GM18858 (cell line): ENCODE measurements around the gene CBX8.

Experiments
- ATAC-seq: cut with Tn5 transposase; IDR thresholded peaks from one replicate; pipeline ENCODE4 v1.9.1; 2021; ENCODE audit not compliant: unreplicated experiment

CBX8 gene

DNA sequence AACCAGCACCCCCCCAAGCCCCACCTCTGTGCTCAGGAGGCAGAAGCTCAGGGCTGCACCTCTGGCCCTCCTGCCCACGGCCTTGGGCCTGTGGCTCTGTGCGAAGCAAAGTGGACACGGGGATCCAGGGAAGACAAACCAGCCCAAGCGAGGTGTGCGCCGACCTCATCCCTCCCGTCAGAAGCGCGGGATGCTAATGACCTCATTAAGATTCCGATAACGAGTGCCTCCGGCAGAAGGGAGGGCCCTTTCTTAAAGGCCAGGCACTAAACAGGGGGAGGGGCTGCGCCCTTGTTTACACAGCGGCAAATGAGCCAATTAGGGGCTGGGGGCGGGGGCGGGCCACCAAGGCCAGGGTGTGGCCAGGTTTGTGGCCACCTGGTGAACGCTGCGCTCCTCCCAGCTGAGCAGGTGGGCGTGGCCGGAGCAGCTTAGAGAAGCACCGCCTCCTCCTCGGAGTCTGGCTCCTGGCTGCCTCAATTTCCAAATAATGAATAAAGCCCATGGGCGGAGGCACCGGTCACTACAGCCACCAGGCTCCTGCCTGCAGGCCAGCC lies 39.2 kb upstream of the CBX8 start:
- no peak for ATAC-seq

DNA sequence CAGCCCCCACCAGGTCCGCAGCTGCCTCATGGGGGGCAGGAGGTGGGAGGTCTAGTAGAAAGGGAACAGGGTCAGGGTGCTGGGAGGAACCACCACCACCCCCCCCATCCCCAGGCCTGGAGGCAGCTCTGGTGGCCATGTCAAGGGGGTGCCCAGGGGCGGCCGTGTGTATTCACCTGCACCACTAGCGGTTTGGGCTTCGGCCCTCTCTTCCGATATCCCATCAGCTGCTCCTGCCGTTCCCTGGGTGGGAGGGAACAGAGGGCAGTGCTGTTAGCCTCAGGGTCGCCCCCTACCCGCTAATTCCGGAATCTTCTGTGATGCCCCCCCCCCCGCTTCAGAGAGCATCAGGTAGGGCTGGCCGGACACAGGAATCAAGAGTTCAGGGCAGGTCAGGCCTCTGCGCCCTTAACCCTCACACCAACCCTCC lies 38.6 kb upstream of the CBX8 start:
- ATAC-seq: no peak

DNA sequence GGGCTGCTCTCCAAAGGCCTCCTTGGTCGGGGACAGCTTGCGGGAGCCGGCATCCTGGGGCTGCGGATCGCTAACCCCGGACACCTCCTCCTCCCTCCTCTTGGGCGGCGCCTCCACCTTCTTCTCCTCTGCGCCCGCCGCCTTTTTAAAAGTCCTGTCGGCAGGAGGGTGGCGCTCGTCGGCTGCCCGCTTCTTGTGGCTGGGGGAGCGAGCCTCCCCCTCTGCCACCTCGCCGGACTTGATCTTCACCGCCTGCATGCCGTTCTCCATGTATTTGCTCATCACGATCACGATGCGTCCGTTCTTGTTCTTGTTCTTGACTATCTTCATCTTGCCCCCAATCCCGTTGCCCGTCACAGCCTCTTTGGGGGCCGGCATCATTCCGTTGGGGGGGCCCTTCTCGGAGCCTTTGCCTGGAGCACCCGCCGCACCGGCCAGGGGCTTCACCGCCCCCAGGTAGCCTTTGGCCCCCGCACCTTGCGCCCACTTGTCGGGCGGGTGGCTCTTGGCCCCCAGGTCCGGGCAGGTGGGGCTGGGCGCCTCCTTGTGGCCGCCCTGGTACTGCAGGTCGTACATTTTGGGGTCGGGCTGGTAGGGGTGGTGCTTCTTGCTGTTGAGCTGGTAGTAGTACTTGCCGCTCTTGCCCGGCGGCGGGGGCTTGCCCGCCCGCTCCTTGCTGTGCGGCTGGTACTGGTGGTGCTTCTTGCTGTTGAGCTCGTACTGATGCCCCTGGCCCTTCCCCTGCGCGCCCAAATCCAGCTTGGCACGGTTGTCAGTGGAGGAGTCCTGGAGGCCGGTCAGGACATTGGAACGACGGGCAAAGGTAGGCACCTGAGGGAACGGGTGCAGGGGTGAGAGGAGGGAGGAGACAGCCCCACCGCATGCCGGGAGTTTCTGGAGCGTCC lies 37.9 kb upstream of the CBX8 start:
- ATAC-seq: no peak

DNA sequence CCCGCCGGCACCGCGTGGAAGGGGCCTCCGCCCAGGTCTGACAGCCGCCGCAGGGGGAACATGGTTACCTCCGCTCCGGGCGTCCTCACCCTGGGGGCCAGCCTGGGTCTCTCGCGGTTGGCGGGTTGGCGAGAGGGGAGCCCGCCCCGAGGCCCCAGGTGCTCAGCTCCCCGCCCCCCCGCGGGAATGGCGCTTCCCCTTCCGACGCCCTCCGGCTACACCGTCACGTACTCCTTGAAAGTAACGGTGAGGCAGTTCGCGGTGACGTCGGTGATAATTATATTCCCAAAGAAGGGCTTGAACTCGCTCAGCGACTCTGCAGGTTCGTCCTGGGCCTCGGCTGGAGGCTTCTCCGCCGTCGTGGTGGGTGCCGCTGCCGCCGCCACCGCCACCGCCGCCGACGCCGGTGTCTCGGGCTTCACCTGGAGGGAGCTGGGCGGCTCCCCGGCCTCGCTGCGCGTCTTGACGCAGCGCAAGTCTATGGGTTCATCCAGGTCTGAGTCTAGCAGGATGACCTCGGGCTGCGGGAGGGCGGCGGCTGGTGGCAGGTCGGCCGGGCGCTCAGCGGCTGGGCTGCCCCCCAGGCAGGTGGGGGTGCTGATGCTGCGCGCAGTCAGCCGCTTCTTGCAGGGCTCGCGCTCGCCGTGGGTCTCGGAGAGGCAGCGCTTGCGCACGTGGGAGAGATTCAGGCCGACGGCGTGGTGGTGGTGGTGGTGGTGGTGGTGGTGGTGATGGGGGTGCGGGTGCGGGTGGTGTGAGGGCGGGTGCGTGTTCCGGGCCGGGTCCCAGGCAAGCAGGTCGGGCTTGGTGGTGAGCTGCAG lies 37.1 kb upstream of the CBX8 start:
- ATAC-seq: no peak

DNA sequence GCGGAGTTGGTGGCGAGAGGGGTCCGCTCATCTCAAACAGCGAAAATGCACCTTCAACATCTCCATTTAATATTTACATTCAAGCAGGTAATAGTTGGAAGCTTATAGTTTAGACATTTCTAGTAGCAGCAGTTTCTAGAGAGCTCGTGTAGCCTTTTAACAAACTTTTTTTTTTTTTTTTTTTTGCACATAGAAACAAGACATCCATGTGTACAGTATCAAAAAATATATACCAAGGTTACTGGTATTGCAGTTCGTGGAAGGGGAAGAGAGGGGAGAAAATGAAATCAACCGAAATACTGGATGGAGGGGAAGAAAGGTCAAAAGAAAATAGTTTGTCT lies 36.2 kb upstream of the CBX8 start:
- ATAC-seq: no peak

DNA sequence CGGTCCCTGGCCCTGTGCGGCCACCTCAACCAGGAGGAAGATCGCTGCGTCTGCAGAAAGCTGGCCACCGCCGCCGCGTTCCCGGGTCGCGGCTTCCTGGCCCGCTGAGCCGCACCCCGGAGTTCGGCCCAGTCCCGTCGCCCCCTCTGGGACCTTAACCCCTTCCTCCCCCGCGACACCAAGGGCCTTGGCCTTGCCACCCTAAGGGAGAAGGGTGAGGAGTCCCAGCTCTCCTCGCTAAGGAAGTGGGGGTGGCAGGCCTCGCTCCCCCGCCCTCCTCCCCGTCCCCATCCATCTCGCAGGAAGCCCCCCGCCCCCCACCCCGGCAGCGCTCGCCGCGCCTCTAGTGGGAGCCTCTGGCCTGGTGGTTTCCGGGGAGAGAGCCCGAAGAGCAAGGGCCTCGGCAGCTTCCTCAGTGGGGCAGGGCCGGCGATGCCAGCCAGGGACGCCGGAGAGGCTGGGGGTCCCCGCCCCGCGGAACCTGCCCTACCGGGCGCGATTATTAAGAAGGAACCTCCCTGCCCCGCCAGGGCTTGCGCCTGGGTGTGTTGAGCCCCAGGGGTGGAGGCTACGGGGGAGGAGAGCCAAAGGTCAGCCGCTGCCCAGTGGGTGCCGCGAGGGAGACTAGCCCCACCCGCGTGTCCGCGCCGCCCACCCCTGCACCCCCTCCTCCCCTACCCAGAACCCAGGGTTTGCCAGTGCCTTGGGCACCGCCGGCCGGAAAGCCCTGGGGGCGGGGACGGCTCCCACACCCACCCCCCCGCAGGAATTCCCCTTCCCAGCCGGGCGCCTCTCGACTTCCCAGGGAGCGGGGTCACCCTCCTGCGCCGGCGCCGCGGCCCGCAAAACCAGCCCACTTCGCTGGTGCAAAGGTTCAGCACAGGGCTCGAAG lies 35.6 kb upstream of the CBX8 start:
- ATAC-seq: no peak

DNA sequence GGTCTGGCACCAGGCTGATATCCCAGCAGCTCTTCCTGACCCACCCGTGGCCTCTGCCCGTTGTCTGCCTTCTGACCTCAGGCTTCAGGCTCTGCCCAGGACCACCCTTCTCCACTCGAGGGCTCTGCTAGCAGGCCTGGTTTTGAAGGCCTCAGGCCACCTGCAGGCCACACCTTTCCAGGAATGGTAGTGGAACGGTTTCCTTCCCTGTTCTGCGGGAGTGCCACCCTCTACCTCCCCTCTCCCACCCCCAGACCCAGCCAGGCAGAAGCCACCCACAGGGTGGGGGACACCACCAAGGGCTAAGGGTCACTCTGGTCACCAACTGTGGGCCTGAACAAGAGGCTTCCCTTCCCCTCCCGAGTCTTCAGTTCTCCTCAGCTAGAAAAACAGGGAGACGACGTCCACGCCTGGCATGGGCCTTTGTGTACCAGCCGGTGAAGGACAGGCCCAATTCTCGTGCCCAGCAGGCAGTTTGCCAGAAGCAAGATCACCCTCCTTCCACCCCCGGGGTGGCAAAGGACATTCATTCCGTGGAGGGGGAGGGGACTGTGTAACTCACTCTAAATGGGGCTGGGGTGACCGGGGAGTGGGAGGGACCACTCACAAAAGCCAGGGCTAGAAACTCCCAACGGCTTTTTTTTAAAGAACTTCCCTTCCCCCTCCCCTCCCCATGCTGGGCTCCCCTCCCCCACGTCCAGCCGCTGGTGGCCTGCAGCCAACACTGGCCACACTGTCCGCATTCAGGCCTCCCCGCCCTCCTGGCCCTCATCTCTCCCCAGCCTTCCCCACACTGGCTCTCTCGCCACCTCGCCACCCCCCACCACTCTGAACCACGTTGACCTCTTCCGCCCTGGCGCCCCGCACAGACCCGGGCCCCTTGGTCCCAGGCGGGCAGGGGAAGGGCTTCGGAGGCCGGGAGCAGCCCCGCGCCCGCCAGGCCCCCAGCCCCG lies 34.7 kb upstream of the CBX8 start:
- no peak for ATAC-seq

DNA sequence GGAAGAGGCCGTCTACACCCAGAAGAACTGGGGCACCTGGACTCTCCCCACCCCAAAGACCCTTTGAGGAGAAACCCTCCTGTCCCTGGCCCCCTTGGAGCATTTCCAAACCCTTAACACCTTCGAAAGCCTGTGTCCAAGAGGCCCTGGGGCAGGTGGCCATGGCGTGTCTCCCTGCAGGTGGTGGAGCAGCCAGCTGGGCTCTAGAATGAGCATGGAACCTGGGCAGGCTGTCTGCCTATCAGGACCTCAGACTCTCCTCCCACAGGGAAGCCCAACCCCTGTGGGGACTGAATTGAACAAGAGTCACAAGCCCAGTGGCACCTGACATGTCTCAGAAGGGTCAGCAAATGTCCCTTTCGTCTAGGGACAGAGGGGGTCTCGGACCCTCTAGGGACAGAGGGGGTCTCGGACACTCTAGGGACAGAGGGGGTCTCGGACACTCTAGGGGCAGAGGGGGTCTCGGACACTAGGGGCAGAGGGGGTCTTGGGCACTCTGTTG lies 33.9 kb upstream of the CBX8 start:
- no peak for ATAC-seq

DNA sequence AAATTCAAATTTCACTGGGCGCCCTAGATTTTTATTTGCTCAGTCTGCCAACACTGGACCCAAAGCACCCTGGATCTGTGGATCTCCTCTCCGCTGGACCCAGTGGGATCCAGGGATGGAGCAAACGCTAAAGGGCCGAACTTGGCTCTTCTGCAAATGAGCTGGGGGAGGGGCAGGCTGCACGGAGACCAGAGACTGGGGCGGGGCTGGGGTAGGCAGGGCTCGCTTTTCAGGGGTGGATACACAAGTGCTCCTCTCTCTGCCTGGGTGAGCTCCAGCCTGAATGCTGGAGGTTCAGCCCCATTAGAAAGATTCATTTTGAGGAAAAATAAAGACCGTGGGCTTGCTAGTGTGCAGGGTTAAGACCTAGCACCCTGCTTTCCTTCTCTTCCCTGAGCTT lies 33.4 kb upstream of the CBX8 start:
- ATAC-seq: no peak

DNA sequence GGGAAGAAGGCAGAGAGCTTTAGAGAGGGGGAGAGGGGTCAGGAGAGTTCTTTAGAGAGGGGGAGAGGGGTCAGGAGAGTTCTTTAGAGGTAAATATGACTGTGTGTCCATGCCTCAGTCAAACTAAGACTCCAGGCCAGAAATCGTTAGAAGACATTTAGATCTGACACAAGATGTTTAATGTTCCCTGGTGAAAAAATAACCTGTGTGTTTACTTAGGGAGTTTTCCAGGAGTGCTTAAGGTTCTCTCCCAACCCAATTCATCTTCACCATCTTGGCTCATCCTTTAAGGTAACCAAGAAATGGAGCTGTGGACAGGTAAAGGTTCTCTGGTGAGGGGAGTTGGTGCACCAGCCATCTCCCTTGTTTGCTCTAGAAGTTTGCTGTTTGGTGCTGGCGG lies 32.6 kb upstream of the CBX8 start:
- no peak for ATAC-seq

DNA sequence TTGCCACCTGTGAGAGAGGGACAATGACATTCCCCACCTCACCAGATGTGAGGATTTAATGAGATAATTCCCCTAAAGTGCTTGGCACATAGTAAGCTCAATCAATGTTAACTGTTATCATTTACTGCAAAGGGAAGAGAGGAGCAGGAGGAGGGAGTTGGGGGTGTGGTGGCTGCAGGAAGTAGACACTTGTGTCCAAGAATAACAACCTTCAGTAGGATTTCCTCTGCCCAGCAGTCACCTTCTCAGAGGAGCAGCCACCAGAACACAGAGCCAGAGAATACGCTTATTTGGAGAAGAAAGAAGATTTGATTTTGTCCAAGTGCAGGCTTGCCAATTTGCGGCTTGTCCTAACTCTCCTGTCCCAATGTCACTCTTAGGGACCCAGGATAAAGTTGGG lies 32.1 kb upstream of the CBX8 start:
- ATAC-seq: no peak

DNA sequence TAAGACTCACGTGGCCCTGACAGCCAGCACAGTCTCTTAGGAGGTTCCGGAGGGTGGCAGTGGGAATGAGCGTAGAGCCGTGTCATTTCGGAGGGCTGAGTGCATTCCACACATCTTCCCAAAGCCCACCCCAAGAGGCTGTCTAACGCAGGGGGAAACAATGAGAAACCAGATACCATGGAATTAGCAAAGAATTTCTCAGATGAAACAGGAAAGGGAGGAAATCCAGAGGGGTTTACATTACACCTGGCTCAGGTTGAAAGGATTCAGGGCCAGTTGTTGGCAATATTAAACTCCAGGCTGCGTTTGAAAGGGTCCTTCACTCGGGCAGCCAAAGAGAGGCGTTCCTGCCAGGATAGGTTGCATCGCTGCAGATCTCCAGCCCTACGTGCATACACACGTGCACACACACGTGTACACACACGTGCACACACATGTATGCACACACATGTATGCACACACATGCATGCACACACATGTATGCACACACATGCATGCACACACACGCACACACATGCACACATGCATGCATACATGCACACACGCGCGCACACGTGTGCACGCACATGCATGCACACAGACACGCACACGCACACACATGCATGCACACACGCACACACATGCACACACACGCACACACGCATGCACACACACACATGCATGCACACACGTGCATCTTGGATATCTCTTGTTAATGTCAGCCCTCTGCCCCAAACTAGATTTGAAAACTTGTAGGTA lies 30.1 kb upstream of the CBX8 start:
- no peak for ATAC-seq

DNA sequence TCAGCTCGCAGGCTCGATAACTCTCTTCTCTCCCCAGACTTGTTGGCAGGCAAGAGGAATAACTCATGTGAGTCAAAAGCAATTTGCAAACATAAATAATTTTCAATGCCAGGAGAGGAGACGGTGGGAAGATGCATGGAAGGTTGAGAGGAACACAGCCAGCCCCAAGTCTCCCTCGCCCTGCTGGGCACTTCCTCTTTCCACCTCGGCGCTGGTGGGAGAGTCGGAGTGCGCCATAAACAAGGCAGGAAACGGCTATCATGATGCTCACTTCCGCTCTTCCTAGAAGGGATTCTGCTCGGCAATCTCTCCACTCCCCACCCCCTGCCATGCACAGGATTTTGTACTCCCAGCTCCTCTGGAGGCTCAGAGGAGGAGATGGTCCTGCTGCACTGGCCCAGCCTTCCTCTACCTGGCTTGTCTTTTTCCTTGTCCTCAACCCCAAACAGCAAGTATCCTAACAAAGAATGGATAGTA lies 29.4 kb upstream of the CBX8 start:
- ATAC-seq: no peak

DNA sequence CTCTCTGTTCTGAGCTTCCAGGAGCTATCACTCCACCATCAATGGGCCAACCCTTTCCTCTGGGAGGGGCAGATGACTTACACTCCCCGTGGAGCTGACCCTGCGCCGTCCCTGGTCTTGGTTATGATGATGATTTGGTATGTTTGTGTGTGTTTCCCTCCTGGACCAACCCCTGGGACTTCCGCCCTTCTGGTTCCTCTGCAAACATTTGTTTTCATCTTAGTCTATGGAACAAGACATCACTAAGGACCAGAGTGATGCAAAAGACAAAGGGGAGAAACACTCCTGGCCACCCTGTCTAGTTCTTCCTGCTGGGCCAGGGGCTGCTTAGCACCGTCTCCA lies 28.7 kb upstream of the CBX8 start:
- ATAC-seq: no peak

DNA sequence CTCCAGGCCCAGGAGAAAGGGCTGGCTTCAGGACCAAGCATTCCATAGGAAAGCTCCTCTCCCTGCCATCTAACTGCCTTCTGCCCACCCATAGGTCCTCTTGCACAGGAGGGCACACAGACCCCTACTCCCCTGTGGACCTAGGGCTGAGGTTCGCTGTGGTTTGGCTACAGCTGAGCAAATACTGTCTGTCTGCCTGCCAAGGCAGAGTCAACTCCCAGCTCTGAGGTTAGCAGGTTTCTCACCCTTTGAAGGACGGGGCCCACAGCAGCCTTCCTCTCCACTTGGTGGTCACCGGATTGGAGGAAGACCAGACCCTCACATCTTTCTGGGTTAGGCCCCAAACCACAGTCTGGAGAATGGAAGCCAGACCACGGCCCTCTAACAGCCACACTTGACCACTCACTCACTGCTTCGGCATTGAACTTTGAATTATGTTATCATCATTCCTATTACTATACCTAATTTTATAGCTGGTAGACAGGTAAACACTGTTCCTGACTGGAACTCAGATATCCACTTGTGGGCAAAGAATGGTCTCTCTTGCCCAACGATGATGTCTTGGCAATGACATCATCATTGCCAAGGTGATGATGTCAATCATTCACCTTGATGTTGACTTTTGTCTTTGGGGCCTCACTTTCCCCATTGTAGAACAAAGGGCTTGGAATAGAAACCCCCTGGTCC lies 28.2 kb upstream of the CBX8 start:
- ATAC-seq: no peak

DNA sequence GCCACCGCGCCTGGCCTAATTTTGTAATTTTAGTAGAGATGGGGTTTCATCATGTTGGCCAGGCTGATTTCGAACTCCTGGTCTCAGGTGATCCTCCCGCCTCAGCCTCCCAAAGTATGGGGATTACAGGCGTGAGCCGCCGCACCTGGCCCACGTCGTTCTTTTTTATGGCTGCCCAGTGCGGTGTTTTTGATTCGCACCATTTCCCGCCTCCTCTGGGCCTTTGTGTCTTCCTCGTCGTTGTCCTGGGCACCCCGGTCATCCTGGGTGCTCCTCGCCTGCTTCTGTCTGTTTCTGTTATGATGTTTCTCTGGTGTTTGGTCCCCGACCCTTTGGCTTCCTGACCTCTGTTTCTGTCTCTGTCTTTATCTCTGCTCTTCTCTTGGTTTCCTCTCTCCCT lies 27.4 kb upstream of the CBX8 start:
- ATAC-seq: no peak

DNA sequence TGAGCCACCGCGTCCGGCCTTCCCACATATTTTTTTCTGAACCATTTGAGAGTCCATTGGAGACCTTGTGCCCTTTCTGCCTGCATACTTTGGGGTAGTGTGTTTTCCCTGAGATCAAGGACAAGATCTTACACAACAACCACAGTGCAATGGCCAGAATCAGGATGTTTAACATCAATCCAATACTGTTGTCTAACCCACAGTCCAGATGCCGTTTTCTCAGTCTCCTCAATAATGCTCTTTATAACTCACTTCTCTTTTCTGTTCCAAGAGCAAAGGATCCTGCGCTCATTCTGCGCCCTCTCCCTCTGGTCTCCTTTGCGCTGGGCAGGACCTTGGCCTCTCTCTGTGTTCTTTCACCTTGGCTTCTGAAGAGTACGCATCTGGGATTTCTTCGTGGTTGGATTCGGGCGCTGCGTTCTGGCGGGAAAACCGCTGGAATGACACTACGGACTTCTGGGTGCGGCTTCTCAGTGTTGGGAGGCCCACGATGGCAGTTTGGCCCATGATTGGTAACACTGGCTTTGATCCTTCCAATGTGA lies 25.8 kb upstream of the CBX8 start:
- no peak for ATAC-seq
